ENCODE results near the gene IGFALS.
A peak's percentile ranks its signal among the peaks of the same experiment; 100 is the strongest.

The IGFALS gene

DNA sequence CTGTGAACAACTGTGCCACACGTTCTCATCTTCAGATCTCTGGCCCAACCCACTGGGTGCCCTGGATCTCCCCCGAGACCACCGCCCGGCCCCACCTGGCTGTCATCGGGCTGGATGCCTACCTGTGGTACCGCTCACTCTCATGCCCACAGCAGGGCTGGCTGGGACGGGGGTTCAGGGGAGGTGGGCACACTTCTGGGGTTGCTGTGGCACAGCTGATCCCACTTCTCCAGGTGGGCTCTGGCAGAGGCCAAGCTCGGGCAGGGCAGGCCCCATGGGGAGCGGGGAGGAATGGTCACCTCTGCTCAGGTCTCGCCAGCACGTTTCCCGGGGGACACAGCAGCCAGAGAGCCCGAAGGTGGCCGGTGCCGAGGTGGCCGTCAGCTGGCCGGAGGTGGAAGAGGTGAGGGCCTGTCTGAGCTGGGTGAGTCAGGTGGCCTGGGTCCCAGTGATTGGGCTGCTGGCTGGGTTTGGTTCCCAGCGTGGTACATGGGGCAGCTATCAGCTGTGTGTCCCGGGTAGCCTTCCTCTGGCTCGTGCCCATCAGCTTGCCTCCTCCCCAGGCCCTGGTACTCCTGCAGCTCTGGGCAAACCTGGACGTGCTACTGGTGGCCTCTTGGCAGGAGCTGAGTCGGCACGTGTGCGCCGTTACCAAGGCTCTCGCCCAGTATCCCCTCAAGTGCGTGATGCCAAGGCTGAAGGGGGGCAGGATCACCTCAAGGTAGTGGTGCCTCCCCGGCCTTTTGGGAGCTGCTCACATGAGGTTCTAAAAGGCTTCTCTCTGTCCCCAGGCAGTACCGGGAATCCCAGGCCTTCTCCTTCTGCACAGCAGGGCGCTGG, 18.3 kb downstream of the IGFALS start:
- DNase-seq: no peak

DNA sequence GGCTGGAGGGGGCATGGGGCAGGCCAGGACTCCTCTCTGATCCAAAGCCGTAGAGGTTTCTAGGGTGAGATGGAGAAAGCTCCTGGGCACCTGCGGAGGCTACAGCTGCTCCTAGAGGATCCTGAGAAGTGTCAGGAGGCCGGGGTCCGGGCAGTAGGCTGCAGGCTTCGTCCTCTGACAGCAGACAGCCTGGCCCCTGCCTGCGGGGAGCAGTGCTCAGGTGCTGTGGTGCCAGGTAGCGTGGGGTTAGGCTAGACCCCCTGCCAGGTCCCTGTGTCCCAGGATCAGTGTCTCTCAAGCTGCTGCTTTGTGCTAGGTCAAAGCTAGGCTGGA, 19.1 kb downstream of the IGFALS start:
- no peak for DNase-seq

DNA sequence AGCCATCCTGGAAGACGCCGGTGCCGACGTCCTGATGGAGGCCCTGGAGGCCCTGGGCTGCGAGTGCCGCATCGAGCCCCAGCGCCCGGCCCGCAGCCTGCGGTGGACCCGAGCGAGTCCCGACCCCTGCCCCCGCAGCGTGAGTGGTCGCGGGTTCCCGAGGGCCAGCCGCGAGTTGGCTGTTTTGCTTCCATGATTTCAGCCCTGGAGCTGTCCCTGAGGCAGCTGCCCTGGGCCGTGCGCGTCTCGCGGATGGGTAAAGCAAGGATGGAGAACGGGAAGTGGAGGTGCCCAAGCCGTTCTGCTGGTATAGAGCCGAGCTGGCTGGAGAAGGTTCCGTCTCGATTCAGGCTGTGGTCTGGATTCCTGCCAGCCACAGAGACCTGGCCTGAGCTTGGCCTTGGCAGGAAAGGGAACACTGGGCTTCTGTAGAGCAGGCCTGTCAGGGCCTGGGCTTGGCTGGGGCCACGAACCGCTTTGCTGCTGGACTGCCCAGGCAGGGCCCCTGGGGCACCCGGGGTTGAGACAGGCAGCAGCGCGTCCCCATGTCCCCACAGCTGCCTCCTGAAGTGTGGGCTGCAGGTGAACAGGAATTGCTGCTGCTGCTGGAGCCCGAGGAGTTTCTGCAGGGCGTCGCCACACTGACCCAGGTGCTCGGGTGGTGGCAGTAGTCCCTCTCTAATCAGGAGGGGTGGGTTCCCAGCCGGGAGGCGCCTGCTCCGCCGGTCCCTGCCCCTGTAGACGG, 19.6 kb downstream of the IGFALS start:
- peak; percentile 39 for DNase-seq

DNA sequence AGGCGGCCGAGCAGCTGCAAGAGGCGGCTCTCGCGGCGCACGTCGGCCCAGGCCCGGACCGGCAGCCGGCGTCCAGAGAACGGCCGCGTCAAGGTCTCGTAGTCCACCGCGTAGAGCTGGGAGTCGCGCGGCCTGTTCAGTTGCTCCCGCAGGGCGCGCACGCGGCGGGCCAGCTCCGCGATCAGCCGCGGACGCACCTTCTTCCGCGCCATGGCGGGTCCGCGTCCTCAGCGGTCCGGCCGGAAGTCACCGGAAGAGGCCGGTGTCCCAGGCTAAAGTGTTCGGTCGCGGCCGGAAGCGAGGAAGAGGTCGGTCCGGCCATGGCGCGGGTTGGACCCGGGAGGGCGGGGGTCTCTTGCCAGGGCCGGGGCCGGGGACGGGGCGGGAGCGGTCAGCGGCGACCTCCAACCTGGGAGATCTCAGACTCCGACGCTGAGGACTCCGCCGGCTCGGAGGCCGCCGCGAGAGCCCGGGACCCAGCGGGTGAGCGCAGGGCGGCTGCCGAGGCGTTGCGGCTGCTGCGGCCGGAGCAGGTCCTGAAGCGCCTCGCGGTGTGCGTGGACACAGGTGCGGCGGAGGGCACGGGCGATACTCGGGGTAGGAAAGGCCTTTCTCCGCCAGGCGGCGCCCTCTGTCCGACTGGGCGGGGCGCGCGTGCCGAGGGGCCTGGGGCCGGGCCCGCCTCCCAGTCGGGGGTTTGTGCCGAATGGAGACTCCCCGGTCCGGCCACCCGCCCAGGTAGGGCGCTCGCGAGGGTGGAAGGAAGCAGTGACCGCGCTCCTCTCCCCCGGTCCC, 20.4 kb downstream of the IGFALS start, which contains the start of gene MRPS34:
Gene MRPS34 (minus strand): TSS at position 227 of the 795 bp plus-strand sequence. CDS start 15 bp downstream, at position 212.
- peak; percentile 84 for DNase-seq

DNA sequence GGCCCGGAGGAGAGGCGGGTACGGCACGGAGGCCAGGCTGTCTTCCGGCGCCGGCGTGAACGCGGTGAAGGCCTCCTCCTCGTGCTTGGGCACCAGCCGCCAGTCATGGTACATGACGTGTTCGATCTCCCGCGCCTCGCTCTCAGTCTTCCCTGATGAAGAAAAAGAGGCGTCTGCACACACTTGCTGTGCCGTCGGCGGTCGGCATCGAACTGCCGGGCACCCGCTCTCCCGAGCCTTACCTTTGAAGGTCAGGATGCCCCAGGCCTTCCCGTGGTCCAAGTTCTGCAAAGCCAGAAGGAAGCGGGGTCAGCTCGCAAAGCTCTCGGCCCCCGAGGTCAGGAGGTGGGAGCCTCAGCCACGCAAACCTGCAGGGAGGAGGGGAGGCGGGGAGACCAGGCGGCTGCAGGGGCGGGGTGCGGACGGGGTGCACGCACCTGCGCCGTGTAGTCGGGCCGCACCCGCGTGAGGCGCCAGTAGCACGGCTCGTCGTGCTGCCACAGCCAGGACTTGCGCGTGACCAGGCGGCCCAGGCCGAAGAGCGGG, 21.1 kb downstream of the IGFALS start, which contains the start of gene EME2:
Gene EME2 (plus strand): TSS at position 449 of the 546 bp plus-strand sequence. CDS start 418 bp downstream, outside the sequence.
- DNase-seq: peak; percentile 62

DNA sequence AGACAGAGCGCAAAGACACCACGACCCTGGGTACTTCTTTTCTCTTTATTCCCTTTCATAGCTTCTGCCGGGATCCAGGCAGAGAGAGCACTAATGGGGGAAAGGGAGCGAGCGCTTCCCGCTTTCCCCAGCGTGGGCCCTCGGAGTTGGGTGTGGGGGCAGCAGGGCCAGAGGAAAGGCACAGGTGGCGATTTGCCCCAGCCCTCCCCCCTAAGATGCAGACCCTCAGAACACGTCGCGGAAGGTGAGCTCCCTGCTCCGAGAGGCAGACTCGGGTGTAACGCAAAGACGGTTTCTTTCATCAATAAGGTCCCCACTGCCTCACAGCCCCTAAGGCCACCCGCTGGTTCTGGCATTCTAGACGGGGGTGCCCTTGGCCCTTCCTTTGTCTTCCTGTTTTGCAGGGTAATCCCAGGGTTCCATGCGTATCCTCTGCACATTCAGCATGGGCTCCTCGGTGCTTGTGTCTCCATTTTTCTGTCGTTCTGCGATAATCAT, 21.6 kb downstream of the IGFALS start:
- no peak for DNase-seq

DNA sequence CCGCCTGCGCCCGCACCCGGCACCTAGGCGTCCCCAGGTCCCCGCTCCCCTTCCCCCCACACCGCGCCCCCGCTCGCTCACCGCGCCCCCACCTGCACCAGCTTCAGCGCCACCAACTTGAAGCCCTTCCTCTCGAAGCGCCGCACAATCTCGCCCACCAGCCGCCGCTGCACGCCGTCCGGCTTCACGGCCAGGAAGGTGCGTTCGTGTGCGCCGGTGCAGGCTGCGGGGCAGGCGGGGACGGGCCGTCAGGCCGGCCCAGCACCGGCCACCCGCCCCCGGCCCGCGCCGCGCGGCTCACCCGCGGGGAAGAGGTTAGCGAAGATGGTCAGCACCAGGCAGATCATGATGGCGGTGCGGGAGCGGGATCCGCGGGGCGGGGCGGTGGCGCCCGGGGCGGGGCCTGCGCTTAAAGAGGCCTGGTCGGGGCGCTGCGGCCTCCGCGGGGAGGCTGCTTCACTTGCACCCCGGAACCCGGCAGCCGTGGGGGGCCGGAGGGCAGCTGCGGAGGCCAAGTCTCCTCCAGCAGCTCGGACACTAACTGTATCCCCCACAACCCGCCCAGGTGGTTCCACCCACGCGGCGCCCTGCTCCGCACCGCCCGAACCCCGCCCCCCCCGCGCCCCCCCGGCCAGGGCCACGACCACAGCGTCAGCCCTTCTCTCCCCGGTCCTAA, 22.2 kb downstream of the IGFALS start, which contains the start of gene NME3:
Gene NME3 (minus strand): TSS at position 356 of the 676 bp plus-strand sequence. CDS start 9 bp downstream, at position 347.
- peak; percentile 86 for DNase-seq

DNA sequence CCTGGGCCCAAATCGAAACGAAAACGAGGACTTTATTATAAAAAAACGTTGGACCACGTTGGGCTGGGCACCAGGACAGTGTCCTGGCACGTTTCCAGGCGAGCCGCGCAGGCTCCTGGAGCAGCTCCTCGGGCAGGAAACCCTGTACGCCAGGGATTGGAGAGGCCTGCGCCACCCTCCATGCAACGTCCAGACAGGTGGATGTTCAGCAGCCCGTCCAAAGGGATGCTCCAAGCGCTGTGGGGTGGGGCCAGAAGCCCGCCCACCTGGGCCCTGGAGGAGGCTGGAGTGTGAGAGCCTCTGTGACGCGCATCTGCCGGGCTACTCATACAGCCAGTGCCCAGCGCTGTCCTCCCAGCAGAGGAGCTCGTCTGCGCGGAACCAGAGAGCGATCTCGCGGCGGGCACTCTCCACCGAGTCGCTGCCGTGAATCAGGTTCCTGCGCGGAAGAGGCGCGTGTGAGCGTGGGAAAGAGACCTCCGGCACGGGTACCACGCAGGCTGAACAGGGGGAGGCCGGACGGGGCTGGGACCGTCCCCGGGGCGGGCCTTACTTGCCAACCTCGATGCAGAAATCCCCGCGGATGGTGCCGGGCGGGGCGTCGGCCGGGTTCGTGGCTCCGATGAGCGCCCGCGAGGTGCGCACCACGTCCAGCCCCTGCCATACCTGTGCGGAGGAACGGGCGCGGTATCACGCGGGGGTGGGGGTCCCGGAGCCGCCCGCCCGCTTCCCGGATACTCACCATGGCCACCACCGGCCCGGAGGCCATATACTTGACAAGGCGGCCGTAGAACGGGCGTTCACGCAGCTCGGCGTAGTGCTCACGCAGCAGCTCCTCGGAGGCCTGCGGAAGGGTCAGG, 22.9 kb downstream of the IGFALS start:
- DNase-seq: peak; percentile 55

DNA sequence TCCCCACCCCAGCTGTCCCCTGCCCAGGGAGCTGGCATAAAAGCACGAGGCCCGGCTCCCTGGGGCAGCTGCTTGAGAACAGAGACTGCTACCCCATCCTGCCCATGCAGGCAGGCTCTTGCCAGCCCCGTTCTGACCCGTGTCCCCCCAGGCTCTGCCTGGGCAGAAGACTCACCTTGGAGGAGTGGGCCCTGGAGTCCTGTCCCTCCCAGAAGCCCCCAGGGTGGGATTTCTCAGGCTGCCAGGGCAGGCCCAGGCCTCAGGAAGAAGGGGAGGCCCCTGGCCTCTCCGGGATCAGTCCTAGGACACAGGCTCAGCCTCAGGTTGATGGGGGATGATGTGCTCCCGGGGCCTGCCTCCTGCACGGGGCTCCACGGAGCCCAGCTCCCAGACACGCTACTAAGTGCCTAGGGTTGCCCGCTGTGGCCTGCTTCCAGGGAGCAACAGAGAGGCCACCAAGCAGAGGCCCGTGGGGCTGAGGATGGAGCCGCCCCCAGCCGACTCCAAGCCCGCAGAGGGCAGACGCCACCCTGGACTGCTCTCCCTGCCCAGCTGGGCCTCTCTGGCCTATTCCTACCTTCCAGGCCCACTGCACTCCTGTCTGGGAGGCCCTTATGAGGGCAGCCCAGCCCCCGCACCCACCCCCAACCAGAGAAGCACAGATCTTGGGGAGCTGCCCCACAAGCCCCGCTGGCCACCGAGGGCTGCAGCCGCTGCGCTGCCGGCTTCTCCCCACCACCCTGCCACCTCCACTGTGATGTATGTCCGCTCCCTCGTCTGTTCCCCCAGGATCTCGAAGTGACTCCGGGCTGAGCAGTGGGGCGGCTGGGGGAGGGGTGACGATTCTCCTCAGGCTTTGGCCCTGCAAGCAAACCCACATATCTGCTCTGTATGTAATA, 23.9 kb downstream of the IGFALS start:
- DNase-seq: no peak

DNA sequence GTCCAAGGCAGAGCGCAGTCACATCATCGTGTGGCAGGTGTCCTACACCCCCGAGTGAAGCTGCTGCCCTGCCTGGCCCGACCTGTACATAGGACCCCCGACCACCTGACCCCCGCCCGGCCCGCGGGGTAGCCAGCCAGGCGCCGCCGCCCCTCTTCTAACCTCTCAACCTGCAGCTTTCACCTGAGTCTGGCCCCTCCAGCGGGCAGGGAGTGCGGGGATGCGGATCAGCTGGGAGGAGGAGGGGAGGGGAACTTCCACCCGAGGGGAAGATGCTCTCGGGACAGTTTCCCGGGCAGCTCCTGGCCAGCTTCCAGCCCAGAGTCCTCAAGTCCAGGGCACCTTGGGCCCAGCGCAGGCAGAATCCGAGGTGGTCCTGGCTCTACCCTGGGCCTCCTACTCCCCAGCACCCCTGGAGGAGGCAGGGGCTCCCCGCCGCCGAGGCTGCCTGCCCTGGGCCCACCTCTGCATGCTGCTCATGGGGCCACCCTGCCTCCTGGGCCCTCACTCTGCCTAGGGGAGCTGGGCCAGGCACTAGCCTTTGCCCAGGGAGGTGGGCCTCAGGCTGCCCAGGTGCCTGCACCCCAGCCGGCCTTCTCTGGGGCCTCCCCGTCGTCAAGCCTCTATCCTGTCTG, 24.6 kb downstream of the IGFALS start:
- DNase-seq: no peak

DNA sequence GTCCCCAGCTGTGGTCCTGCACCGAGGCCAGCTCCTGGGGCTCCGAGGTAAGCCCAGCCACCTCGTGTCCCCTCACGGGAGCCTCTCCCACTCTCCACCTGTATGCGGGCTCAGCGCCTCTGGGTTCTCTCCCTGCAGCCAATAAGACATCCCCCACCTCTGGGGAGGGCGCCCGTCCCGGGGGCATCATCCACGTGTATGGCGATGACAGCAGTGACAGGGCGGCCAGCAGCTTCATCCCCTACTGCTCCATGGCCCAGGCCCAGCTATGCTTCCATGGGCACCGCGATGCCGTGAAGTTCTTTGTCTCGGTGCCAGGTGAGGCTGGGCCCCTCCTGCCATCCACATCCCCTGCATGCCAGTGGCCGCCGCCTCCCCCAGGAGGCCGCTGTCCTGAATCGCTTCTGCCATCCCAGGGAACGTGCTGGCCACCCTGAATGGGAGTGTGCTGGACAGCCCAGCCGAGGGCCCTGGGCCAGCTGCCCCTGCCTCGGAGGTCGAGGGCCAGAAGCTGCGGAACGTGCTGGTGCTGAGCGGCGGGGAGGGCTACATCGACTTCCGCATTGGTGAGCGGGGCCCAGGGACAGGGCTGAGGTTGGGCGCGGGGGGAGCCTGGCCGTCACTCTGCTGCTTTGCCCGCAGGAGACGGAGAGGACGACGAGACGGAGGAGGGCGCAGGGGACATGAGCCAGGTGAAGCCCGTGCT, 25.3 kb downstream of the IGFALS start:
- DNase-seq: no peak

DNA sequence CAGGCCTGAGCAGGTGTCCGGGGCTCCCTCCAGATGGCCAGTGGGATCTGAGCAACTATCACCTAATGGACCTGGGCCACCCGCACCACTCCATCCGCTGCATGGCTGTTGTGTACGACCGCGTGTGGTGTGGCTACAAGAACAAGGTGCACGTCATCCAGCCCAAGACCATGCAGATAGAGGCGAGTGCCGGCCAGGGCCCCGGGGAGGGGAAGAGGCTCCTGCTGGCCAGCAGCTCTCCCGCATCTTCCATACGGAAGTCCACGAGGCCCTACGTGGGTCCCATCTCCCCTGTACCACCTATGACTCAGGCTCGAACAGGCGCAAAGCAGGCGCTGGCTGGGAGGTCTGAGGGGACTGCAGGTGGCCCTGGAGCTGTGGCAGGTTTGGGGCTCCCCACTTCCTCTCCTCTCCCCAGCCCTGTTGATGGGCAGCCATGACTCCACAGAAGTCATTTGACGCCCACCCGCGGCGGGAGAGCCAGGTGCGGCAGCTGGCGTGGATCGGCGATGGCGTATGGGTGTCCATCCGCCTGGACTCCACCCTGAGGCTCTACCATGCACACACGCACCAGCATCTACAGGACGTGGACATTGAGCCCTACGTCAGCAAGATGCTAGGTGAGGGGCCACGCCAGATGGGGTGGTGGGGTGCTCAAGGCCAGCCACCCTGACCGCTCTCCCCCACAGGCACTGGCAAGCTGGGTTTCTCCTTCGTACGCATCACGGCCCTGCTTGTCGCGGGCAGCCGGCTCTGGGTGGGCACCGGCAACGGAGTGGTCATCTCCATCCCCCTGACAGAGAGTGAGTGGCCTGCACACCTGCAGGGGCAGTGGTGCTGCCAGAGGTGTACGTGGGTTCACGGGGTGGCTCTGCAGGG, 26.1 kb downstream of the IGFALS start:
- DNase-seq: no peak

DNA sequence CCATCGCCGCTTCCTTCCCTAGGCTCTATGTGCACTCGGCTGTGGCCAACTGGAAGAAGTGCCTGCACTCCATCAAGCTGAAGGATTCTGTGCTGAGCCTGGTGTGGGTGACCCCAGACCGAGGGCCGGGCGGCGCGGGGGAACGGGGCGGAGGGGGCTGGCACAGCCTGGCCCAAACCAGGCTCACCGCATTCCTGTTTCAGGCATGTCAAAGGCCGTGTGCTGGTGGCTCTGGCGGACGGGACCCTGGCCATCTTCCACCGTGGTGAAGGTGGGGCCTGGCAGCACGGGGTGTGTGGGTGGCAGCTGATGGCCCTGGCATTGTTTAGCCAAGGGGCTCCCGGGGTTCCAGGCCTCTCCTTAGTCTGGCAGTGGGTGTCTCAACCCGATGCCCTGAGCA, 26.8 kb downstream of the IGFALS start:
- DNase-seq: no peak

DNA sequence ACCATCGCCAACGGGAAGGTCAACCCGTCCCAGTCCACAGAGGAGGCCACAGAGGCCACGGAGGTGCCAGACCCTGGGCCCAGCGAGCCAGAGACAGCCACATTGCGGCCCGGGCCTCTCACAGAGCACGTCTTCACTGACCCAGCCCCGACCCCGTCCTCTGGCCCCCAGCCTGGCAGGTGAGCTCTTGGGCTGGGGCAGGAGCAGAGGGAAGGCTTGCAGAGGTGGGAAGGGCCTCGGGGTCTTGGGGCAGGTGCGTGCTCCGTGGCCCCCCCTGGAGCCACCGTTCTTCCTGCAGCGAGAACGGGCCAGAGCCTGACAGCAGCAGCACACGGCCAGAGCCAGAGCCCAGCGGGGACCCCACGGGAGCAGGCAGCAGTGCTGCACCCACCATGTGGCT, 27.3 kb downstream of the IGFALS start:
- DNase-seq: no peak

DNA sequence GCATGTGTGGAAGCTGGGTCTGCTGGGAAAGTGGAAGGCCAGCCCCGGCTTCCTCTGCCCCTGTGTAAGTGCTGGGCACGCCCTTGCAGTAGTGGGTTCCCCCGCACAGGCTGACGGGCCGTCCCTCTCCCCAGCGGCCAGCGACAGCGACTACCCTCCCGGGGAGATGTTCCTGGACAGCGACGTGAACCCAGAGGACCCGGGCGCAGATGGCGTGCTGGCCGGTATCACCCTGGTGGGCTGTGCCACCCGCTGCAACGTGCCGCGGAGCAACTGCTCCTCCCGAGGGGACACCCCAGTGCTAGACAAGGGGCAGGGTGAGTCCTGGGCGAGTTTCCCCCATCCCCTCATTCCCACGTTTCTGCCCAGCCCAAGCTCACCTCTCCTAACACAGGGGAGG, 27.7 kb downstream of the IGFALS start:
- no peak for DNase-seq

DNA sequence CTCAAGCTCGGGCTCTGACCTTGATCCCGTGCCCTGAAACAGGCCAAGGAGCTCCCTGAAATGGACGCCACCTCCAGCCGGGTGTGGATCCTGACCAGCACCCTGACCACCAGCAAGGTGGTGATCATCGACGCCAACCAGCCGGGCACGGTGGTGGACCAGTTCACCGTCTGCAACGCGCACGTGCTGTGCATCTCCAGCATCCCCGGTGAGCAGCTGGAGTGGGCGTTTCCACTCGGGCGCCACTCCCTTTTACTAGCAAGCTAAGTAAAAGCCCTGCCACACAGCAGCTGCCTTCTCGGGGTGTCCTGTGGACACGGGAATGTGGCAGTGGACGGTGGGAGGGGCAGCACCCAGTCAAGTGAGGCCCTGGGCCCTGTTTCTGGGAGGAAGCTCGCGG, 28.5 kb downstream of the IGFALS start:
- DNase-seq: no peak

All from CD4-positive, alpha-beta T cell treated with Interleukin-17A for 4 hours (primary cell).